ENCODE measurements around the gene TM9SF1.

DNA sequence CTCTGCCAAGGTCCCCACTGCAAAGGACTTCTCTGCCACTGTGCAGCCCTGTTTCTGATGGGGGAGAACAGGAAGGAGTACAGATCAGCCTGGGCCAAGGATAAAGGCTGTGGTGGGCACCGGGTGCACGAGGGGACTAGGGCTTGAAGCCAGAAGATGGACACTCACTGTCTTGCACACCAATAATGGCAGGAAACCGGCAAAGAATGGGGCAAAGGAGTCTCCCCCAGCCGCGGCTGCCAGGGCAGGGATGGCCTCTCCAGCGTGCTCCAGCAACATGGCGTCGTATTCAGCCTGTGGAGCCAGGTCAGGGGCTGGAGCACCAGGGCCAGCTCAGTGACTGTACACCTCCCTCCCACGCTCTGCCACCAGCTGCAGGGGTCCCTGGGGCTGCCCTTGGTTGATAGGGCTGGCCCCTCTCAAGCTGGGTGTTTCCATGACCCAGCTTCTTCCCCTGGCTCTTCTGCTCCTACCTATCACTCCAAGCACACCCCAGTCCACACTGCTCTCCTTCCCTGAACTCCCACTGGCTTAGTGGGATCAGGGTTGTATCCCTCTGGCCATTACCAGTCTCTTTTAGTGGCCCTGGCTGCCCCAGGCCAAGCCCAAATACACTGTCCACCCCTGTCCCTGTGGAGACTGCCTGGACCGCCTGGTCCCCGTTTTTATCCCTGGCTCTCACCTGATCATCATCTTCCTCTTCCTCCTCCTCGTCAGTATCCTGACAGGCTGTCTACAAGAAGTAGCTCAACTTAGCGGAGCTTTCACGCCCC is 12.9 kb downstream of the TM9SF1 start:
- no peak for TF ChIP-seq POLR2A (IDR thresholded peaks at IDR 0.05)
- TF ChIP-seq, protein P1, sequence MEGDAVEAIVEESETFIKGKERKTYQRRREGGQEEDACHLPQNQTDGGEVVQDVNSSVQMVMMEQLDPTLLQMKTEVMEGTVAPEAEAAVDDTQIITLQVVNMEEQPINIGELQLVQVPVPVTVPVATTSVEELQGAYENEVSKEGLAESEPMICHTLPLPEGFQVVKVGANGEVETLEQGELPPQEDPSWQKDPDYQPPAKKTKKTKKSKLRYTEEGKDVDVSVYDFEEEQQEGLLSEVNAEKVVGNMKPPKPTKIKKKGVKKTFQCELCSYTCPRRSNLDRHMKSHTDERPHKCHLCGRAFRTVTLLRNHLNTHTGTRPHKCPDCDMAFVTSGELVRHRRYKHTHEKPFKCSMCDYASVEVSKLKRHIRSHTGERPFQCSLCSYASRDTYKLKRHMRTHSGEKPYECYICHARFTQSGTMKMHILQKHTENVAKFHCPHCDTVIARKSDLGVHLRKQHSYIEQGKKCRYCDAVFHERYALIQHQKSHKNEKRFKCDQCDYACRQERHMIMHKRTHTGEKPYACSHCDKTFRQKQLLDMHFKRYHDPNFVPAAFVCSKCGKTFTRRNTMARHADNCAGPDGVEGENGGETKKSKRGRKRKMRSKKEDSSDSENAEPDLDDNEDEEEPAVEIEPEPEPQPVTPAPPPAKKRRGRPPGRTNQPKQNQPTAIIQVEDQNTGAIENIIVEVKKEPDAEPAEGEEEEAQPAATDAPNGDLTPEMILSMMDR (IDR thresholded peaks at IDR 0.05): no peak

All from testis (tissue), 2 donors.